ENCODE data around the gene XRN1. TPM values are rescaled to one million over a fixed set of nuclear protein-coding genes. Genes with fewer than 3 reads are reported as not detected.
"Not testable (repeated sequence)": the region's sequence is repeated elsewhere in the genome, so short reads cannot be mapped to it uniquely, and the experiment has no call there.

Gene XRN1
- total RNA-seq, 2 donors from 2014 or later: 32.1 to 33.3 TPM

DNA sequence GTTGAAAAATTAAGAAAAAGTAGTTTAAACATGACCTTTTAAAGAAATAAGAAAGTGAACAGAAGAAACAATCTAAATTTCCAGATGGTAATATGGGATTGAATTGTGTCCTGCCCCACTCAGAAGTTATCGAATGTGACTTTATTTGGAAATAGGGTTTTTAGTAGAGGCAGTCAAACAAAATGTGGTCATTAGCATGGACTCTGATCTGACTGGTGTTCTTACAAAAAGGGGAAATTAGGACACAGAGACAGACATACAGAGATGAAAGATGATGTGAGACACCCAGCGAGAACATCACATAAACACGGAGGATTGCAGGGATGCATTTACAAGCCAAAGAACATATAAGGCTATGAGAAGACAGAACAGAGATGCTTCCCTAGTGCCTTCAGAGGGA is 73.2 kb downstream of the XRN1 start:
- Histone ChIP-seq H3K27me3 (replicated peaks; ENCODE audit: insufficient read depth) (no peaks in the 10 kb centered on the region), H3K36me3 (no peaks in the 10 kb centered on the region), H3K4me3 (no peak overlapping the region), H3K9me3 (no peaks in the 10 kb centered on the region), H3K27ac (peak overlapping the region in 1 of 2 donors; percentile 29), H3K4me1 (replicated peaks) (no peaks in the 10 kb centered on the region)
- intact Hi-C loops (cut with DNase I): no loop called here
- no peak for DNase-seq (ENCODE audit: low spot score)
- TF ChIP-seq POLR2AphosphoS5 (IDR thresholded peaks at IDR 0.05) (no peak), POLR2A (IDR thresholded peaks at IDR 0.05) (no peak)
- TF ChIP-seq, protein P1, sequence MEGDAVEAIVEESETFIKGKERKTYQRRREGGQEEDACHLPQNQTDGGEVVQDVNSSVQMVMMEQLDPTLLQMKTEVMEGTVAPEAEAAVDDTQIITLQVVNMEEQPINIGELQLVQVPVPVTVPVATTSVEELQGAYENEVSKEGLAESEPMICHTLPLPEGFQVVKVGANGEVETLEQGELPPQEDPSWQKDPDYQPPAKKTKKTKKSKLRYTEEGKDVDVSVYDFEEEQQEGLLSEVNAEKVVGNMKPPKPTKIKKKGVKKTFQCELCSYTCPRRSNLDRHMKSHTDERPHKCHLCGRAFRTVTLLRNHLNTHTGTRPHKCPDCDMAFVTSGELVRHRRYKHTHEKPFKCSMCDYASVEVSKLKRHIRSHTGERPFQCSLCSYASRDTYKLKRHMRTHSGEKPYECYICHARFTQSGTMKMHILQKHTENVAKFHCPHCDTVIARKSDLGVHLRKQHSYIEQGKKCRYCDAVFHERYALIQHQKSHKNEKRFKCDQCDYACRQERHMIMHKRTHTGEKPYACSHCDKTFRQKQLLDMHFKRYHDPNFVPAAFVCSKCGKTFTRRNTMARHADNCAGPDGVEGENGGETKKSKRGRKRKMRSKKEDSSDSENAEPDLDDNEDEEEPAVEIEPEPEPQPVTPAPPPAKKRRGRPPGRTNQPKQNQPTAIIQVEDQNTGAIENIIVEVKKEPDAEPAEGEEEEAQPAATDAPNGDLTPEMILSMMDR (IDR thresholded peaks at IDR 0.05): no peak
- 95% methylated on average over 3 of the region's 3 CpGs for WGBS

- H3K27me3 ChIP-seq (replicated peaks; ENCODE audit: insufficient read depth); H3K36me3 ChIP-seq; H3K27ac ChIP-seq; intact Hi-C loops (cut with DNase I); DNase-seq (ENCODE audit: low spot score); H3K4me3 ChIP-seq; H3K9me3 ChIP-seq; H3K4me1 ChIP-seq (replicated peaks): not testable (repeated sequence)
- 92% methylated on average over 6 of the region's 6 CpGs for WGBS
Measured at GRCh38 chr3:142369576-142369975, 78.3 kb downstream of the XRN1 start.

- 75% methylated on average over 1 of the region's 1 CpG for WGBS
- H3K27me3 ChIP-seq (replicated peaks; ENCODE audit: insufficient read depth): no peaks in the 10 kb centered on the region
- no peak for DNase-seq (ENCODE audit: low spot score)
- peak overlapping the region in 1 of 2 donors; percentile 35 for H3K27ac ChIP-seq
- no peaks in the 10 kb centered on the region for H3K36me3 ChIP-seq
- intact Hi-C loops (cut with DNase I): no loop called here
- H3K9me3 ChIP-seq: no peaks in the 10 kb centered on the region
- TF ChIP-seq POLR2A (IDR thresholded peaks at IDR 0.05) (no peak), POLR2AphosphoS5 (IDR thresholded peaks at IDR 0.05) (no peak)
- TF ChIP-seq, protein P1 (IDR thresholded peaks at IDR 0.05): no peak
- no peaks in the 10 kb centered on the region for H3K4me1 ChIP-seq (replicated peaks)
- no peak overlapping the region for H3K4me3 ChIP-seq
Measured at GRCh38 chr3:142366434-142366833, 81.4 kb downstream of the XRN1 start.

DNA sequence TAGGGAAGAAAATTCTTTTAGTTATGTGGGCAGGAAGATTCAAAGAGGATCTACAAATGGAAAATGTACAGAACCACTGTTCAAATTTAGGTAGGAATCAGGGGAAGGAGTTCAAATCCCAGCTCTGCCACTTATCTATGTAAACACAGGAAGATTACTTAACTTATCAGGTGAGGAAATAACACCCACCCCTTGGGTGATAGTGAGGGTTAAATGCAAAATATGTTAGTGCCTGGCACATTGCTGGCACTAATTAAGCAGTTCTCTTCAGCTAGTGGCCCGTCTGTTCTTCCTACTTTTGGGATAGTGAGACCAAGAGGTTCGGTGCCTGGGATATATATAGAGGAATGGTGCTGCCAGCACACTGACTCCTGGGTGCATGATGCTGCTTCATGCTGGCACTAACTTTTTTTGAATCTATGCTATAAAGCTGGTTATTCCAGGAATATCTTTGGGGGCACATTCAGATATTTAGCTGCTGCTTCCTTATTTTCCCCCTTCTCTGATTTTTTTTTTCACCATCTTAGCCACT is 83.8 kb downstream of the XRN1 start:
- Histone ChIP-seq H3K4me1 (replicated peaks) (no peaks in the 10 kb centered on the region), H3K4me3 (no peak overlapping the region), H3K27me3 (replicated peaks; ENCODE audit: insufficient read depth) (no peaks in the 10 kb centered on the region), H3K9me3 (no peaks in the 10 kb centered on the region), H3K36me3 (no peaks in the 10 kb centered on the region), H3K27ac (peak overlapping the region; percentile 51 to 81)
- no peak for DNase-seq (ENCODE audit: low spot score)
- 74% methylated on average over 2 of the region's 2 CpGs for WGBS
- TF ChIP-seq, protein P1 (IDR thresholded peaks at IDR 0.05): no peak
- TF ChIP-seq POLR2A (IDR thresholded peaks at IDR 0.05): no peak
- no peak for TF ChIP-seq POLR2AphosphoS5 (IDR thresholded peaks at IDR 0.05)
- intact Hi-C loops (cut with DNase I): no loop called here

DNA sequence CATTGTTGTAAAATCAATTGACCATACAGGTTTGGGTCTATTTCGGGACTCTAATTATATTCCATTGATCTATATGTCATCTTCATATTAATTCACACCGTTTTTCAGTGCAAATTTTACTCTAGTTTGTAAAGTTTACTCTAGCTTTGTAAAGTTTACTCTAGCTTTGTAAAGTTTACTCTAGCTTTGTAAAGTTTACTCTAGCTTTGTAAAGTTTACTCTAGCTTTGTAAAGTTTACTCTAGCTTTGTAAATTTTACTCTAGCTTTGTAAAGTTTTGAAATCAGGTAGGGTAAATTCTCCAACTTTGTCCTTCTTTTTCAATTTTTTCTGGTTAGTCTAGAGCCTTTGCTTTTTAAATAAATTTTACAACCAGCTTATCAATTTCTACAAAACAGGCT is 84.4 kb downstream of the XRN1 start:
- H3K36me3 ChIP-seq; intact Hi-C loops (cut with DNase I); H3K9me3 ChIP-seq; H3K27me3 ChIP-seq (replicated peaks; ENCODE audit: insufficient read depth); H3K4me1 ChIP-seq (replicated peaks); H3K4me3 ChIP-seq; DNase-seq (ENCODE audit: low spot score): not testable (repeated sequence)
- H3K27ac ChIP-seq: peak overlapping the region; percentile 51 to 81
- WGBS: 37% methylated on average over 2 of the region's 2 CpGs

- 79% methylated on average over 2 of the region's 2 CpGs for WGBS
Measured at GRCh38 chr3:142359367-142359766, 88.5 kb downstream of the XRN1 start.

More at GRCh38 chr3:142359367-142359766, 88.5 kb downstream of the XRN1 start:
- Histone ChIP-seq H3K4me1 (replicated peaks) (no peaks in the 10 kb centered on the region), H3K9me3 (no peaks in the 10 kb centered on the region), H3K27ac (peak overlapping the region in 1 of 2 donors; percentile 6), H3K36me3 (no peaks in the 10 kb centered on the region), H3K27me3 (replicated peaks; ENCODE audit: insufficient read depth) (no peaks in the 10 kb centered on the region), H3K4me3 (no peak overlapping the region)
- no peak for TF ChIP-seq POLR2AphosphoS5 (IDR thresholded peaks at IDR 0.05)
- TF ChIP-seq, protein P1 (IDR thresholded peaks at IDR 0.05): no peak
- TF ChIP-seq POLR2A (IDR thresholded peaks at IDR 0.05): no peak
- intact Hi-C loops (cut with DNase I): no loop called here
- no peak for DNase-seq (ENCODE audit: low spot score)

All from prostate gland (tissue), 2 donors.